ENCODE data around the gene SEZ6.

The SEZ6 gene

GRCh38 chr17:29014716-29015115, 8.9 kb upstream of the SEZ6 start:
- TF ChIP-seq CTCF (IDR thresholded peaks at IDR 0.05; ENCODE audit: low read depth, low read length, missing control alignments): no peak
- no peak overlapping the region for H3K4me3 ChIP-seq (ENCODE audit: low read depth, low read length)
- DNase-seq (ENCODE audit: low read depth): no peak

- DNase-seq (ENCODE audit: low read depth): no peak
- H3K4me3 ChIP-seq (ENCODE audit: low read depth, low read length): no peak overlapping the region
- no peak for TF ChIP-seq CTCF (IDR thresholded peaks at IDR 0.05; ENCODE audit: low read depth, low read length, missing control alignments)
Observed at GRCh38 chr17:29012535-29012934, 6.7 kb upstream of the SEZ6 start.

GRCh38 chr17:29010586-29010985, 4.8 kb upstream of the SEZ6 start:
- TF ChIP-seq CTCF (IDR thresholded peaks at IDR 0.05; ENCODE audit: low read depth, low read length, missing control alignments): no peak
- DNase-seq (ENCODE audit: low read depth): no peak
- no peak overlapping the region for H3K4me3 ChIP-seq (ENCODE audit: low read depth, low read length)

GRCh38 chr17:29010129-29010528, 4.3 kb upstream of the SEZ6 start:
- TF ChIP-seq CTCF (IDR thresholded peaks at IDR 0.05; ENCODE audit: low read depth, low read length, missing control alignments): no peak
- DNase-seq (ENCODE audit: low read depth): no peak
- H3K4me3 ChIP-seq (ENCODE audit: low read depth, low read length): no peak overlapping the region

- no peak for TF ChIP-seq CTCF (IDR thresholded peaks at IDR 0.05; ENCODE audit: low read depth, low read length, missing control alignments)
Observed at GRCh38 chr17:29008591-29008990, 2.8 kb upstream of the SEZ6 start.

GRCh38 chr17:29007860-29008455, 2.1 kb upstream of the SEZ6 start:
- no peak for TF ChIP-seq CTCF (IDR thresholded peaks at IDR 0.05; ENCODE audit: low read depth, low read length, missing control alignments)
- no peak for DNase-seq (ENCODE audit: low read depth)
- H3K4me3 ChIP-seq (ENCODE audit: low read depth, low read length): no peak overlapping the region

More at GRCh38 chr17:29008591-29008990, 2.8 kb upstream of the SEZ6 start:
- no peak for DNase-seq (ENCODE audit: low read depth)
- H3K4me3 ChIP-seq (ENCODE audit: low read depth, low read length): no peak overlapping the region

GRCh38 chr17:29007456-29007855, 1.6 kb upstream of the SEZ6 start:
- DNase-seq (ENCODE audit: low read depth): no peak
- no peak overlapping the region for H3K4me3 ChIP-seq (ENCODE audit: low read depth, low read length)
- TF ChIP-seq CTCF (IDR thresholded peaks at IDR 0.05; ENCODE audit: low read depth, low read length, missing control alignments): no peak
